ENCODE data around the gene HDAC4. TPM values are rescaled to one million over a fixed set of nuclear protein-coding genes. Genes with fewer than 3 reads are reported as not detected.
"Not testable (repeated sequence)": the region's sequence is repeated elsewhere in the genome, so short reads cannot be mapped to it uniquely, and the experiment has no call there.

Gene HDAC4
- total RNA-seq, 1 donor from 2014 or later = 30.7 TPM

DNA sequence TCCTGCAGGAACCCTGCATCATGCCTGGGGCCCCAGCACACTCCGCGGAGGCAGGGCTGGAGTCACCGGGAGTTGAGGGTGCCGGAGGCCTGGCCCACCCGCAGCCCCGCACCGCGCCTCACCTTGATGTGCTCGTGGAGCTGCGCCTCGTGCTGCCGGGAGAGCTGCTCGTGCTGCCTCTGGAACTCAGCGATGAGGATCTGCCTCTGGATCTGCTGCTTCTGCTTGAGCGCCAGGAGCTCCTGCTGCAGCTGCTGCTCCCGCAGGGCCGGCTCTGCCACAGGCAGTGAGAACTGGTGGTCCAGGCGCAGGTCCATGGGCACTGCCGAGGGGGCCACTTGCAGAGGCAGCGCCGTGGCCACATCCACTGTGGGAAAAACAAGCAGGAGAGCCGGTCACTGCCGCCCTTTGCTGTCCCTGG, 211.1 kb downstream of the HDAC4 start:
- ATAC-seq (no peak), DNase-seq (ENCODE audit: missing footprints) (no peak)
- intact Hi-C loops (cut with DNase I) = no loop called here

DNA sequence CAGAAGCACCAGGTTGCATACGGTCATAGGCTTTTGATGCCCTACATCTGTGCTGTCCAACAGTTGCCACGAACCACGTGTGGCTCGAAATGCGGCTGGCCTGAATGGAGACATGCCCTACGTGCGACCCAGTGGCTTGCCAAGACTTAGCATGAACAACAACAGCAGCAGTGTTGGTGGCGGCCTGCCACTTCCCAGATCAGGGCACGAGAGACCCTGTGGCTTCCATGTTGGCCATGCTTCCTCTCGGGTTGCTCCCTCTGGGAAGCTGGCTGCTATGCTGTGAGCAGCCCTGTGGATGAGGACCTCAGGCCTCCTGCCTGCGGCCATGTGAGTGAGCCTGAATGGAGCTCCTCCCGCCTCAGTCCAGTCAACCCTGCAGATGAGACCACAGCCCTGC, 212.3 kb downstream of the HDAC4 start:
- DNase-seq (ENCODE audit: missing footprints) (no peak), ATAC-seq (no peak)
- intact Hi-C loops (cut with DNase I) = no loop called here

DNA sequence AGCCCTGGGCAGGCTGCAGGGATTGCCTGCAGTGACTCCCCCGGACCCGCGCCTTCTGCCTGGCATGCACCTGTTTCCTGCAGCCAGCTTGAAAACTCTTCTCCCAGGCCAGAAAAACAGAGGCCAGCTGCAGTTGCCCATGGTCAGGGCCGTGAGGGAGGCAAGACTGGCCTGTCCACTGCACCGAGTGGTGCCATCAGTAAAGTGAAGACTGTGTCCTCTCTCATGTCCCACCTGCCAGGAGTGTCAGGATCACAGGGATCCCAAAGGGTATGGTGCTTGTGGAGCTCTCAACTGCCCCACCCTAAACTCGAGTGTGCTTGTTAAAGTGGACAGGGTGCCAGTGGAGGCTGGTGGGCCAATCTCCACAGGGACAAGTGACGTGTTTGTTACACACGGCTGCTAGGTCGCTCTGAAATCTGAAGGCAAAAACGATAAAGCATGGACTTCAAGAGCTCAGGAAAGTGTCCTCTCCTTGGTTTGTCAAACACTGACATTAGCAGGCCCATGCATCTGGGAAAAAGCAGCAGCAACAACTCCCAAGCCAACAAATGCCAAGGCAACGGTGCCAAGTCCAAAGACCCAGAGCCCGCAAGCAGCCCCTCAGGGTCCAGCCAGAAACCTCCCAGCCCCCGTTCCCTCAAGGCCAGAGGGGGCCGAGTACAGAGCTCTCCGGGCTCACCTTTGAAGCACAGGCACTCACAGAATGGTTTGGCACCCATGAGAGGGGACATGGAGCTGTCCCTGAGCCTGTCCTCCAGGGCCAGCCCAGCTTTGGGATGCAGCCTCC, 213.2 kb downstream of the HDAC4 start:
- ATAC-seq (no peak), DNase-seq (ENCODE audit: missing footprints) (no peak)
- intact Hi-C loops (cut with DNase I) = no loop called here

DNA sequence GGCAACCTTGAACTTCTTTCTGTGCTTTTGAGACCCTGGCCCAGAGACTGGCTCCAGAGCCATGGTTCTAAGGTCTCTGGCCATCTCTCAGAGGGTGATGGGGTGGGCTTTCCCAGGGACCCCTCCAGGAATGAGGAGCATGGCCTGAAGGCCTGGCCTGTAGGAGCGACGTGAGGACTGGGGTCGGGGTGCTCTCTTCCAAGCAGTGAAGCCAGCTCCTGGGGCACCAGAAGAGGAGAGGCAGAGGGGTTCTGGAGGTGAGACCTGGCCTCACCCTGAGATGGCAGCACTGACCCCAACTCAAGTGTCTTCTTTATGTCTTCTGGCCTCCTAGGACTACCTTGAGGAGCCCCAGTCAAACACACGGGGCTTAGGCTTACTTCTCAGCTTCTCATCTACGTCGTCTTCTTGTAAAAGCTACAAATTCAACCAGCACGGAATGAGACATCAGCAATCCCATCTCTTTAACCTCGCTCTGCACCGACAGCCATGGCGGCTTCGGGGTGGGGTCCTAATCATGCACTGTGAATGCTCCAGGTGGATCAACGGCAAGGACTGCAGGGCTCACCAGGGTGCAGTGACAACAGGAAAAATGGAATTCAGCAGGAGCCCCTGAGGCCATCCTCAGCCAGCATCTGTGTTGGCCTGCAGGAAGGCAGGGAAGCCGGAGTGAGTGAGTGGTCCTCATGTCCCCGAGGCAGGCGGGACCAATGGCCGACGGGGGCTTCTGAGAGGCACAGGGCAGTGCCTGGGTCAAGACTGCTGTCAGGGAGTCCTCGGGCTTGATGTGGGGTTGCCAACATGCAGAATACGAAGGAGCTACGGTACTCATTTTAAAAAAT, 214.1 kb downstream of the HDAC4 start:
- intact Hi-C loops (cut with DNase I) = no loop called here
- DNase-seq (ENCODE audit: missing footprints) (no peak), ATAC-seq (no peak)

DNA sequence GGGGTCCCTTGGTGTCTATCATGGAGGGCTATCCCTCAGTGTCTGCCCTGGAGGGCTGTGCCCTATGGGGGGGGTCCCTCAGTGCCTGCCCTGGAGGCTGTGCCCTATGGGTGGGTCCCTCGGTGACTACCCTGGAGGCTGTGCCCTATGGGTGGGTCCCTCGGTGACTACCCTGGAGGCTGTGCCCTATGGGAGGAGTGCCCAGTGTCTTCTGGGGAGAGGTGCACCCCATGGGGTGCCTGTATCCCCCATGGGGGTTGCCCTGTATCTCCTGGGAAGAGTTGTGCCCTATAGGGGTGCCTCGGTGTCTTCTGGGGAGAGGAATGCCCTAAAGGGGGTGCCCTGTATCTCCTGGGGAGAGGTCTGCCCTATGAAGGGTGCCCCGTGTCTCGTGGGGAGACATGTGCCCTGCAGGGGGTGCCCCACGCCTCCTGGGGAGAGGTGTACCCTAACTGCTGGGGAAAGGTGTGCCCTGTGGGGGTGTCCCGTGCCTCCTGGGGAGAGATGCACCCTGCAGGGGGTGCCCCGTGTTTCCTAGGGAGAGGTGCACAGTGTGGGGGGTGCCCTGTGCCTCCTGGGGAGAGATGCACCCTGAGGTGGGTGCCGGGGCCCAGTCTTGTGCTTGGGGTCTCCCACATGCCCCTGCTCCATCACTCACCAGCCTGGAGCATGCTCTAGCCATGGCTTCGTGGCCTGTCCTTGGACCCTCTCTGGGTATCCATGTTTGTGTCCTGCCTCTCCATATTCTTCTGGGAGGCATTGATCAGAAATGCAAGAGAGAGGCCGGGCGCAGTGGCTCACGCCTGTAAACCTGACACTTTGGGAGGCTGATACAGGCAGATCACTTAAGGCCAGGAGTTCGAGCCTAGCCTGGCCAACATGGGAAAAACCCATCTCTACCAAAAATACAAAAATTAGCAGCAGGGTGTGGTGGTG, 215.6 kb downstream of the HDAC4 start:
- no peak for DNase-seq (ENCODE audit: missing footprints)

DNA sequence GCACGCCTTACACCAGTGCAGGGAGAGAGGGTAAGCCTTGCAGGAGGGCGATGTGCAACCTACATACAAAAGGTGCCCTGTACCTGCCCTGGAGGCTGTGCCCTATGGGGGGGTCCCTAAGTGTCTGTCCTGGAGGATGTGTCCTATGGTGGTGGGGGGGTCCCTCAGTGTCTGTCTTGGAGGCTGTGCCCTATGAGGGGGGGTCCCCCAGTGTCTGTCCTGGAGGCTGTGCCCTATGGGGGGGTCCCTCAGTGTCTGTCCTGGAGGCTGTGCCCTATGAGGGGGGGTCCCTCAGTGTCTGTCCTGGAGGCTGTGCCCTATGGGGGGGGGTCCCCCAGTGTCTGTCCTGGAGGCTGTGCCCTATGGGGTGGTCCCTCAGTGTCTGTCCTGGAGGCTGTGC, 216.6 kb downstream of the HDAC4 start:
- ATAC-seq (no peak), DNase-seq (ENCODE audit: missing footprints) (no peak)
- intact Hi-C loops (cut with DNase I) = no loop called here

More for the DNA sequence above, 215.6 kb downstream of the HDAC4 start:
- intact Hi-C loops (cut with DNase I) = no loop called here
- ATAC-seq = no peak

DNA sequence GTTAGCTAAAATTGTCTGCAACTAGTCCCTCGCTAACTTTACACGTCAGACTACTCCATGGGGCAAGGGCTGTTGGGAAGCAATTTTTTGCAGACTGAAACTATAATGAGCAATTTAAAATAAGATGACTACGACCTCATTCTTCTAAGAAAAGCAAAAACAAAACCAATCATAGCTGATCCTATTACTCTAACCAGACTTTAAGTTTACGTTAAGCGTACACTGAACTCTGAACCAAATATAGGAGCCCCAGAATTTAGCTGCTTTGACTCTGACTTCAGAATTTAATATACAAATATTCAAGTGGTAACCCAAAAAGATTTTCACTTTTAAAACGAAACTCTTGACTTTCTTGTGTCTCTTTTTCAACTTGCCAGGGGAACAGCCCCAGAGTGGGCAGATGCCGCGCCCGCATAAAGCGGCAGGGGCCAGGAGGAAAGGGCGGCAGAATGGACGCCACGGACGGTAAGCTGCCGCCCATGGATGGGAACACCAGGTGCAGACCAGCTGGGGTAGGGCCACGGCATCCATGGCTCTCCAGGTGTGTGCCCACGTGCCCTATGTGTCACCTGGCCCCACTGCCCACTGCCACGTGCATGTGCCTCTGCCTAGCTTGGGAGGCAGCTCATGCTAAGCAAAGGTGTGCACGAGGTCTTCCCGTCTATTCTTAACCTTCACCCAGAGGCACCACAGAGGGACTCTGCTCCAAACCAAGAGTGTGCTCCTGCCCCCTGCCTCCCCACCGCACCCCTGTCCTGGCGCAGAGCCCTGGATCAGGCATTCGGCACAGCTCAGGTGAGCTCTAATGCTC, 217.6 kb downstream of the HDAC4 start:
- ATAC-seq (no peak), DNase-seq (ENCODE audit: missing footprints) (no peak)
- intact Hi-C loops (cut with DNase I) = no loop called here

DNA sequence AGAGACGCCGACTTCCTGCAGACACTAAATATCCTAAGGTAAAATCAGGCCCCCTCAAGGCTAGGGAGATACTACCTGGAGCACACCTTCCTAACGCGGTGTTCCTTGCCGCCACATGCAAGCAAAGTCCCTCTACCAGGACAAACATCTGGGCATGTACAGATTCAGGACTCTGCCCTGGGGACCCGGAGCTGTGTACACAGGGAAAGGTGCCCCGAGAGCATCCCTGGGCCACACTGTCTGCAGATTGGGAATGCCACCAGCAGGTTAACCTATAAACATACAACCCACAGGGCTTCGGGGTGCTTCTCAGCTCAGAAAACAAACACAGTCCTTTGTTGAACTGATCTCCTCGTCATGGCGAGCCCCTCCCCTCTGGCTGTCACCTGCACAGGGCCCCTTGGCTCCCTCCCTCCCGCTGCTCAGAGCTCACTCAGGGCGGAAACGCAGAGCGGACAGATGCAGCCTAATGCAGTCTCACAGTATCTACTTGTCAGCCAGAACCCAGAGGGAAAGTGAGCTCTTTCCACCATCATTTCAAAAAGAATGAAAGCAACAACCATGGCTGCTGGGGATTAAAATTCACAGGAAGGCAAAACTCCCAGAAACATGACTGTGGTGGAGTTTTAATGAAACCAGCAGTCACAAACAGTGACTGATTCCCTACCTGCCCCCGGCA, 218.8 kb downstream of the HDAC4 start:
- DNase-seq (ENCODE audit: missing footprints) = no peak
- no peak for ATAC-seq
- intact Hi-C loops (cut with DNase I) = no loop called here

DNA sequence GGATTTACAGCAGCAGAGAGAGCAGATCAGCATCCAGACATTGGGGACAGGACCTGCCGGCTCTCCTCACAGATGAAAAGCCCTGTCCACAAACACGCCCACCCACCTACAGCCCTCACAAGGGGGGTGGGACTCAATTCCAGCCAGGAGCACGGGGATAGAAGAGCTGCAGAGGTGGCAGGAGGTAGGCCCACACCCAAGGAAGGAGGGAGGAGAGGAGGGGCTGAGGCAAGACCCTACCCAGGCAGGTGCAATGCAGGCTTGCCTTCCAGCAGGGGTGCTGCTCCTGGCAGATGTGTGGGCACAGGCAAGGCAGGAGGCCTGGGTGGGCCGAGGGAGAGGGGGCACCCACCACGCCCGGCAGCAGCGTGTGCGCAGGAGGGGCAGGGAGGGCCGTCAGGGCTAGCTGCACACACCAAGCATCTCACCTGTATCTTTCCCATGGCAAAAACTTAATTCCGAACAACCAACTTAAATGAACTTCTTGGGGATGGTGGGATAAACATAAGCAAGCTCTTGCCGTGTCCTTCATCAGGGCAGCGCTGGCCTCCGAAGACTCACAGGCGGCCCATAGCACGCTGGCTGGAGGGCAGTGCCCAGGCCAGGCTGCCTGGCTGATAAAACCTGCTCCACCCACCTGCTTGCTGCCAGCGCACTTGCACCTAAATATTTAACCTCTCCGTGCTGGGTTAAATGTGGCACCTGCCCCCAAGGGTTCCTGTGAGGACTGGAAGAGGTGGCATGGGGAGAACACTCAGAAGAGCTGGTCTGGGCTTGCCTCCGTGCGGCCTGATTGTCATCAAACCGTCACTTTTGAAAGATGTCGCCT, 219.5 kb downstream of the HDAC4 start:
- ATAC-seq = peak; percentile 69
- DNase-seq (ENCODE audit: missing footprints) = no peak
- intact Hi-C loops (cut with DNase I) = no loop called here

DNA sequence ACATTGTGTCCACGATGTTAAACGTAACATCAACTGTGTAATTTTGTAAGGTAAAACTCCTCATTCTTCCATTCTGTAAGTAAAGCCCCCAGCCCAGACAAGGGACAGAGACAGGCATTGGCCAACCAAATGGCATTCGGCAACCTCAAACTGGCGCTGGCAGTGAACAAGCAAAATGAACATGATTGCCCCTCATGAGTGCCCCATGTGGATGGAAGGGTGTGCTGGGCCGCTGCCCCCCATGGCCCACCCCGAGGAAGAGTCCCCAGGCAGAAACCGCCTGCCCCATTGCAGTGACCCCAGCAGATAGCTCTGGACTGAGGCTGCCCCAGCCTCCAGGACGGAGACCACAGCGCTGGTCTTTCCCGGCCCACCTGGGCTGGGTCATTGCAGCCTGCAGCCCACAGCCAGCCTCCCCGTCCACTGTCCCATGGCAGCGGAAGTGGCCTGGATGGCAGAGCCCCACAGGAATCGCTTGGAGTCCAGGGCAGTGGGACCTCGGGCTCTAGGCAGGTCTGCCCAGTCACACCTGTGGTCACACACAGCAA, 220.2 kb downstream of the HDAC4 start:
- intact Hi-C loops (cut with DNase I) = no loop called here
- DNase-seq (ENCODE audit: missing footprints) (no peak), ATAC-seq (no peak)

DNA sequence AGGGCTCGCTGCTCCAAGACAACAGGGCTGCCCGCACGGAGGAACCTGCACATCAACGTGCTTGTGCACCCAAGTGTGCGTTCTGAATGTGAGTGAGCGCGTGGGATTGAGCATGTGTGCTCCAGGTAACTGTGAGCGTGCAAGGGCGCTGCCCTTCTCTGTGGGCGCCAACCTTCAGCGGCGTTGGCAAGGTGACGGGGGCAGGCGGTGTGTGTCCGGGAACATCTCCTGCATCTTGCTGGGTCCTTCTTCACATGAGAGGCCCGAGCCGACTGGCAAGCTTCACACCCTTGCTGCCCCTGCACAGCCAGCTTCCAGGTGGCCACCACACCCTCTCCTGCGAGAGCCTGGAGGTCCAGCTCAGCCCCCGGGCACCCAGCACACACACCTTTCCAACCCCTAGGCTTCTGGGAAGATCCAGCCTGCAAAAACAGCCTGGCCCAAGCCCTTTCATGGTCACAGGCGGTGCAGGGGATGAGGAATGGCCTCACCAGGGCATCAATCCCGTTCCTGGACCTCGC, 220.9 kb downstream of the HDAC4 start:
- ATAC-seq (no peak), DNase-seq (ENCODE audit: missing footprints) (no peak)
- intact Hi-C loops (cut with DNase I) = no loop called here

DNA sequence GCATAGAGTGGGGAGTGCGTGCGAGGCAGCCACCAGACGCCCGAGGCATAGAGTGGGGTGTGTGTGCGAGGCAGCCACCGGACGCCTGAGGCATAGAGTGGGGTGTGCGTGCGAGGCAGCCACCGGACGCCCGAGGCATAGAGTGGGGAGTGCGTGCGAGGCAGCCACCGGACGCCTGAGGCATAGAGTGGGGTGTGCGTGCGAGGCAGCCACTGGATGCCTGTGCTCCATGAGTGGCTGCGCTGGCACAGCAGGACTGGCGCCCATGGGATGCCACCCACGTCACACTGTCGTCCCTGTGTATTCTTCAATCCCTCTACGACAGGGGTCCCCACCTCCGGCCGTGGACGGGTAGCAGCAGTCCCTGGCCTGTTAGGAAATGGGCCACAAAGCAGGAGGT, 221.9 kb downstream of the HDAC4 start:
- intact Hi-C loops (cut with DNase I) = no loop called here
- DNase-seq (ENCODE audit: missing footprints) = no peak
- no peak for ATAC-seq

DNA sequence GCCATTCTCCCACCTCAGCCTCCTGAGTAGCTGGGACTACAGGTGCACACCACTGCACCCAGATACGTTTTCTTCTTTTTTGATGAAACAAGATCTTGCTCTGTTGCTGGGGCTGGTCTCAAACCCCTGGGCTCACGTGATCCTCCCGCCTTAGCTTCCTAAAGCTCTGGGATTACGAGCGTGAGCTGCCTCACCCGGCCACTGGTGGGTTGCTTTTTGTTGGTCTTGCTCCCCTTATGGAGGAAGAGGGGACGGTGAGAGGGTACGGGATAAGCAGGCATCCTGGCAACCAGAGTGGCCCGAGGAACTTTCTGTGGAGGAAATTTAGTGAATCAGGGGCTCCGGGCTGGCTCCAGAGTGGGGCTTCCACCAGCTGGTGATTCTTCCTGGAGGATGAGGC, 222.3 kb downstream of the HDAC4 start:
- ATAC-seq (no peak), DNase-seq (ENCODE audit: missing footprints) (no peak)
- intact Hi-C loops (cut with DNase I) = no loop called here

DNA sequence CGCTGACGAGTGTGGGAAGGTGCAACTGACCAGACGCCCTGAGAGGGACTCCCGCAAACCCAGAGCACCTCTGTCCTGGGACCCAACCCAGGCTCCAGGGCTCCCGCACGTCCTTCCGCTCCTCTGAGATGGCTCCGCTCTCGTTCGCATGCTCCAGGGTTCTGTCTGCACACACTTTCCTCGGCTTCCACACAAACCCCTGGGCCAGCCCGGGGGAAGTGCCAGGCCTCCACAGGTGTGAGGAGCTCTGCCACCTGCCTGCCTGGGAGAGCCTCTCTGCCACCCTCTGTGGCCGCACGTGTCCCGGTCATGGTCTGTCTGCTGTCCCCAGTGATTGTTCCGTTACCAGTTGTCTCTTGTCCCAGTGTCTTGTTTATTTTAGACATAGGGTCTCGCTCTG, 222.9 kb downstream of the HDAC4 start:
- ATAC-seq (no peak), DNase-seq (ENCODE audit: missing footprints) (no peak)
- intact Hi-C loops (cut with DNase I) = no loop called here

DNA sequence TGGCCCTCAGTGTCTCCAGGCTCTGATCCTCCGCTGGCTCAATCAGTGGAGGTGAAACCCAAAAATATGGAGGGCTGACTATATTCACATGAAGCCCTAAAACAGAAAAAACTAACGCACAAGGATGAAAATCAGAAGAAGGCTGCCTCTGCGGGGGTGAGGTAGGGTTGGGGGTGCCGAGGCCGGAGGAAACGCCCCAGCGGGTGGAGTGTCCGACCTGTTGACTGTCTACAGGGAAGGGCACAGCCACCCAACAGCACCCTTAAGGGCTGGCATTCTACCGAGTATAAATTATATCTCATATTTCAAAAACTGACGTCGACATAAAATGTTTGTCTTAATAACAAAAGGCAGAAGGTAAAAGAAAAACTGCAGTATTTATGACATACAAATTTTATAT, 223.5 kb downstream of the HDAC4 start:
- DNase-seq (ENCODE audit: missing footprints) (no peak), ATAC-seq (no peak)
- intact Hi-C loops (cut with DNase I) = no loop called here

DNA sequence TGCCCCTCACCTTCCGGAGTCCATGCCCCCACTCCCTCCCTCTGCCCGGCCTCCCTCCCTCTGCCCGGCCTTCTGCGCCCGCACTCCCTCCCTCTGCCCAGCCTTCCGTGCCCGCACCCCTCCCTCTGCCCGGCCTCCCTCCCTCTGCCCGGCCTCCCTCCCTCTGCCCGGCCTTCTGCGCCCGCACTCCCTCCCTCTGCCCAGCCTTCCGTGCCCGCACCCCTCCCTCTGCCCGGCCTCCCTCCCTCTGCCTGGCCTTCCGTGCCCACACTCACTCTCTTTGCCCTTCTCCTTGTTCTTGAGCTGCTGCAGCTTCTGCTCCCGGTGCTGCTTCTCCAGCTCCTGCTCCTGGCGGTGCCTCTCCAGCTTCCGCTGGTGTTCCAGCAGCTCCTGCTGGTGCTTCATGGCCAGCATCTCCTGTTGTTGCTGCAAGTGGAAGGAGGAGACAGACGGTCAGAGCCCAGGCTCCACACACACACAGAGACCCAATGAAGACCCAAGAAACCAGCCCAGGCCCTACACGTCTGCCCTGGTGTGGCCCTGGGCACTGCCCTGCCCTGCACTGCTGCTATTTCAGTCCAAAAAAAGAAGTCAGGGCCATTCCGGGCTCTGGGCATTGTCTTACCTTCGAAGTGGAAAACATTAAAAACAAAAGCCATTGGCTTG, 224.5 kb downstream of the HDAC4 start:
- DNase-seq (ENCODE audit: missing footprints); intact Hi-C loops (cut with DNase I); ATAC-seq: not testable (repeated sequence)
